Right lobe of liver (tissue), 6 donors: ENCODE results near the gene PLXNA3. TPM values are rescaled to one million over a fixed set of nuclear protein-coding genes. Genes with fewer than 3 reads are reported as not detected.
A peak's percentile ranks its signal among the peaks of the same experiment; 100 is the strongest.

Experiments
- ATAC-seq, 4 donors: fragments of 200-7000 bp; cut with Tn5 transposase; one replicate each; pipeline ENCODE4 v1.9.1; 2020; ENCODE audit warnings: mild to moderate bottlenecking in 4 of 4, moderate library complexity in 4 of 4
- DNase-seq, 3 donors: peaks; one replicate each; pipeline ENCODE4 v3.0.0-alpha.2; 2020
- H3K27ac ChIP-seq, 3 donors: fragments of 200-600 bp; one replicate each; pipeline ENCODE4 v1.8.0; 2022
- H3K27me3 ChIP-seq, 2 donors: fragments of 200-600 bp; one replicate each; pipeline ENCODE4 v1.8.0; 2022
- H3K36me3 ChIP-seq, 4 donors: fragments of 200-600 bp; sonication (generic) in 1 of 4; one replicate each; pipeline versions ENCODE4 v1.5.1 to v1.8.0; 2017 to 2022; ENCODE audit warnings: control low read depth in 1 of 4
- H3K4me1 ChIP-seq, 4 donors: fragments of 200-600 bp; sonication (generic) in 1 of 4; one replicate each; pipeline versions ENCODE4 v1.5.1 to v1.8.0; 2017 to 2022; ENCODE audit warnings: control low read depth in 1 of 4
- H3K4me3 ChIP-seq, 3 donors: fragments of 200-600 bp; one replicate each; pipeline ENCODE4 v1.8.0; 2022
- H3K9me3 ChIP-seq, 4 donors: fragments of 200-600 bp; sonication (generic) in 1 of 4; one replicate each; pipeline versions ENCODE4 v1.5.1 to v1.8.0; 2017 to 2022; ENCODE audit warnings: control low read depth in 1 of 4
- CTCF ChIP-seq, 4 donors: fragments of 200-600 bp in 3 of 4; fragments of 450-650 bp in 1 of 4; IDR thresholded peaks; one replicate each; pipeline versions ENCODE4 v1.5.1 to v1.8.0; 2016 to 2022; ENCODE audit warnings: antibody characterized with exemption in 4 of 4, mild to moderate bottlenecking in 2 of 4
- POLR2A ChIP-seq: fragments of 450-650 bp; IDR thresholded peaks from one replicate; pipeline ENCODE4 v1.6.1; 2017; ENCODE audit warnings: antibody characterized with exemption, mild to moderate bottlenecking
- WGBS: methylation state at CpG from one replicate; pipeline ENCODE4 v1.1.6; 2018; ENCODE audit warnings: low coverage, low lambda C conversion rate; ENCODE audit not compliant: insufficient coverage; ENCODE audit errors: missing lambda C conversion rate; 5-methylcytosine and 5-hydroxymethylcytosine counted together
- intact Hi-C, 2 donors: fragments of 100-400 bp; cut with DNase I; formaldehyde crosslinking; loops; one replicate each; pipeline versions ENCODE4 v1.11.2 to v1.14.1; 2022
- total RNA-seq, 6 experiments: library from RNA; depleted of rRNA in 2 of 6; stranded (reverse); fragments of >200 nt in 2 of 6; fragmentation: NEBNext Ultra II Directional in 3 of 6; extraction: Animal tissue kit (Norgen Biotek cat#: 25700) in 3 of 6; gene quantifications; one replicate each; pipeline versions ENCODE4 v1.1.0 to v1.2.4, GENCODE V29; 2016 to 2023
- donor health status: DM: no; HTN: yes; CAD: no.
- donor health status: DM: no; HTN: no; CAD: no.
- donor health status: DM: no; HTN: no; CAD: no.
- donor health status: DM: no; HTN: yes; CAD: no.
- donor health status: DM: no; HTN: yes; CAD: no.

Gene PLXNA3
- total RNA-seq, 6 experiments from 2014 or later = 1.3 to 22.8 (median 2.6) TPM

GRCh38 chrX:154433605-154434004 is 24.5 kb upstream of the PLXNA3 start:
- no peak for ATAC-seq
- H3K27me3 ChIP-seq = no peaks in the 10 kb centered on the region
- H3K4me3 ChIP-seq = no peak overlapping the region
- DNase-seq = no peak
- intact Hi-C loops = no loop called here
- no peak overlapping the region for H3K27ac ChIP-seq
- peaks cover 0 to 2% (median 0%) of the 10 kb centered on the region in 4 donors for H3K36me3 ChIP-seq
- H3K9me3 ChIP-seq = no peaks in the 10 kb centered on the region
- H3K4me1 ChIP-seq = peaks cover 0 to 5% (median 0%) of the 10 kb centered on the region in 4 donors
- TF ChIP-seq CTCF (IDR thresholded peaks at IDR 0.05) (no peak), POLR2A (no peak)
- WGBS = no CpG with 5 or more reads among the region's 7 CpGs

GRCh38 chrX:154434394-154435168 is 23.5 kb upstream of the PLXNA3 start:
- DNase-seq (no peak), ATAC-seq (no peak)
- intact Hi-C loops = no loop called here
- peaks cover 0 to 2% (median 0%) of the 10 kb centered on the region in 4 donors for H3K36me3 ChIP-seq
- H3K27me3 ChIP-seq = no peaks in the 10 kb centered on the region
- H3K4me1 ChIP-seq = peaks cover 0 to 2% (median 0%) of the 10 kb centered on the region in 4 donors
- WGBS = 67% methylated on average over 1 of the region's 7 CpGs
- no peak overlapping the region for H3K4me3 ChIP-seq
- H3K27ac ChIP-seq = no peak overlapping the region
- no peak for TF ChIP-seq CTCF (IDR thresholded peaks at IDR 0.05)
- TF ChIP-seq POLR2A = no peak
- no peaks in the 10 kb centered on the region for H3K9me3 ChIP-seq

GRCh38 chrX:154435171-154435733 is 22.8 kb upstream of the PLXNA3 start:
- TF ChIP-seq CTCF (IDR thresholded peaks at IDR 0.05) = no peak
- TF ChIP-seq POLR2A = no peak
- DNase-seq = no peak
- ATAC-seq = no peak
- Histone ChIP-seq H3K27ac (no peak overlapping the region), H3K9me3 (no peaks in the 10 kb centered on the region), H3K27me3 (no peaks in the 10 kb centered on the region), H3K4me3 (no peak overlapping the region), H3K4me1 (no peaks in the 10 kb centered on the region), H3K36me3 (peaks cover 0 to 2% (median 0%) of the 10 kb centered on the region in 4 donors)
- no CpG with 5 or more reads among the region's 19 CpGs for WGBS
- intact Hi-C loops = no loop called here

GRCh38 chrX:154436374-154436982 is 21.6 kb upstream of the PLXNA3 start:
- Histone ChIP-seq H3K36me3 (peaks cover 0 to 2% (median 0%) of the 10 kb centered on the region in 4 donors), H3K9me3 (no peaks in the 10 kb centered on the region), H3K4me3 (peak overlapping the region; percentile 70 to 77 (median 71)), H3K4me1 (no peaks in the 10 kb centered on the region), H3K27ac (peak overlapping the region; percentile 50 to 73 (median 57)), H3K27me3 (no peaks in the 10 kb centered on the region)
- DNase-seq (no peak), ATAC-seq (peak in 3 of 4 donors; percentile 14 to 52 (median 44))
- intact Hi-C loops = no loop called here
- 30% methylated on average over 25 of the region's 78 CpGs for WGBS
- TF ChIP-seq POLR2A (no peak), CTCF (IDR thresholded peaks at IDR 0.05) (no peak)
